ENCODE results near the gene TEX9.

Gene TEX9

GRCh38 chr15:56440214-56440770, 75.1 kb downstream of the TEX9 start:
- in situ Hi-C loops (cut with MboI; ENCODE audit: low sequenced_read_pairs) = no loop called here

- in situ Hi-C loops (cut with MboI; ENCODE audit: low sequenced_read_pairs) = no loop called here
Observed at GRCh38 chr15:56442354-56442753, 77.1 kb downstream of the TEX9 start.

- in situ Hi-C loops (cut with MboI; ENCODE audit: low sequenced_read_pairs) = no loop called here
Observed at GRCh38 chr15:56445746-56446145, 80.5 kb downstream of the TEX9 start.

GRCh38 chr15:56454836-56455235, 89.6 kb downstream of the TEX9 start:
- in situ Hi-C loops (cut with MboI; ENCODE audit: low sequenced_read_pairs) = no loop called here

- in situ Hi-C loops (cut with MboI; ENCODE audit: low sequenced_read_pairs) = no loop called here
Observed at GRCh38 chr15:56456229-56456628, 91.0 kb downstream of the TEX9 start.

GRCh38 chr15:56459096-56459495, 93.9 kb downstream of the TEX9 start:
- in situ Hi-C loops (cut with MboI; ENCODE audit: low sequenced_read_pairs) = no loop called here

GRCh38 chr15:56460071-56460470, 94.8 kb downstream of the TEX9 start:
- in situ Hi-C loops (cut with MboI; ENCODE audit: low sequenced_read_pairs) = no loop called here

- in situ Hi-C loops (cut with MboI; ENCODE audit: low sequenced_read_pairs) = no loop called here
Observed at GRCh38 chr15:56460947-56461346, 95.7 kb downstream of the TEX9 start.

GRCh38 chr15:56464893-56465520, 99.8 kb downstream of the TEX9 start, which contains the start of gene MNS1:
Gene MNS1 (minus strand): TSS chr15:56465137. CDS start chr15:56464972, 165 bp downstream.
- in situ Hi-C loops (cut with MboI; ENCODE audit: low sequenced_read_pairs) = no loop called here

GRCh38 chr15:56467616-56468015, 102.4 kb downstream of the TEX9 start:
- in situ Hi-C loops (cut with MboI; ENCODE audit: low sequenced_read_pairs) = no loop called here

GRCh38 chr15:56468401-56468800, 103.2 kb downstream of the TEX9 start:
- in situ Hi-C loops (cut with MboI; ENCODE audit: low sequenced_read_pairs) = no loop called here

- in situ Hi-C loops (cut with MboI; ENCODE audit: low sequenced_read_pairs) = no loop called here
Observed at GRCh38 chr15:56469483-56469882, 104.3 kb downstream of the TEX9 start.

- in situ Hi-C loops (cut with MboI; ENCODE audit: low sequenced_read_pairs) = no loop called here
Observed at GRCh38 chr15:56471440-56472069, 106.3 kb downstream of the TEX9 start.

- in situ Hi-C loops (cut with MboI; ENCODE audit: low sequenced_read_pairs) = no loop called here
Observed at GRCh38 chr15:56472278-56472677, 107.1 kb downstream of the TEX9 start.

GRCh38 chr15:56473017-56473416, 107.8 kb downstream of the TEX9 start:
- in situ Hi-C loops (cut with MboI; ENCODE audit: low sequenced_read_pairs) = no loop called here

- in situ Hi-C loops (cut with MboI; ENCODE audit: low sequenced_read_pairs) = no loop called here
Observed at GRCh38 chr15:56475351-56475750, 110.1 kb downstream of the TEX9 start.
